Spinal cord (tissue), 10 donors: Measurements from ENCODE around the gene EXOSC5. TPM values are rescaled to one million over a fixed set of nuclear protein-coding genes. Genes with fewer than 3 reads are reported as not detected.
"Not testable (repeated sequence)": the region's sequence is repeated elsewhere in the genome, so short reads cannot be mapped to it uniquely, and the experiment has no call there.

Experiments
- DNase-seq, 6 donors: peaks; one replicate each; pipeline versions ENCODE4 v3.0.0 to v3.0.0-alpha.2; 2013 to 2015; ENCODE audit warnings: low spot score in 6 of 6, low read depth in 4 of 6
- H3K27ac ChIP-seq: one replicate; pipeline ENCODE4 v1.5.1; 2013; ENCODE audit warnings: low read depth, low read length, control low read depth
- H3K27me3 ChIP-seq: one replicate; pipeline ENCODE4 v1.6.1; 2013; ENCODE audit warnings: low read length; ENCODE audit not compliant: control insufficient read depth, insufficient read depth
- H3K36me3 ChIP-seq: one replicate; pipeline ENCODE4 v1.6.1; 2013; ENCODE audit warnings: low read length; ENCODE audit not compliant: control insufficient read depth, insufficient read depth
- H3K4me1 ChIP-seq: one replicate; pipeline ENCODE4 v1.6.1; 2013; ENCODE audit warnings: low read length; ENCODE audit not compliant: control insufficient read depth, insufficient read depth
- H3K4me3 ChIP-seq: one replicate; pipeline ENCODE4 v1.5.1; 2013; ENCODE audit warnings: low read depth, low read length, control low read depth
- H3K9me3 ChIP-seq: one replicate; pipeline ENCODE4 v1.6.1; 2013; ENCODE audit warnings: low read length; ENCODE audit not compliant: control insufficient read depth, insufficient read depth
- WGBS: methylation state at CpG from one replicate; pipeline ENCODE4 v1.1.5; 2013; ENCODE audit warnings: missing lambda C conversion rate; ENCODE audit not compliant: insufficient coverage; 5-methylcytosine and 5-hydroxymethylcytosine counted together
- polyA plus RNA-seq, 2 donors: library from polyadenylated mRNA; unstranded; fragments of 120-200 nt; gene quantifications; one replicate each; pipeline ENCODE4 v1.2.1, GENCODE V29; 2013; ENCODE audit not compliant: insufficient read length in 2 of 2
- total RNA-seq, 2 donors: library from RNA; depleted of rRNA in 1 of 2; stranded (reverse); fragments of 120-200 nt in 1 of 2; fragments of >200 nt in 1 of 2; gene quantifications; one replicate each; pipeline versions ENCODE4 v1.2.3 to v1.2.4, GENCODE V29; 2013 to 2014
- donor health status: healthy.

EXOSC5 gene
- total and polyA plus RNA-seq, 4 donors = 7.7 to 20.5 (median 14.5) TPM

DNA sequence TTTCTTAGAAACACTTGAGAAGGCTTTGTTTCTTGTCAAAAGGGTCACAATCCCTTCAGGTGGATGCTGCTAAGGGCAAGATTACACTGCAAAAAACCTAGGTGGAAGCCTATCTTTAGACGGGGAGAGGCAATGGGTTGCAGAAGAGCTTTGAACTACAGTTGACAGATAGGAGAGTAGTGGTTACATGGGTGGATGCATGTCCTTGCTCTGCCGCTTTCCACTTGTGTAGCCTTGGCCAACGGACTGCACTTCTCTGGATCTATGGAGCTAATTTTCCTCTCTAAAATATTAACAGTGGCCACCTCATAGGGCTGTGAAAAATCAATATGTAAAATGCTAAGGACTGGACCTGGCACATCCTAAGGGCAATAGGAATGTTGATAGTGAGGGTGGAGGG lies 1.4 kb upstream of the EXOSC5 start:
- no peaks in the 10 kb centered on the region for H3K9me3 ChIP-seq
- H3K4me1 ChIP-seq = peaks cover 16% of the 10 kb centered on the region
- H3K36me3 ChIP-seq = peaks cover 8% of the 10 kb centered on the region
- no peak for DNase-seq
- 100% methylated on average over 1 of the region's 3 CpGs for WGBS
- H3K27ac ChIP-seq = no peak overlapping the region
- no peaks in the 10 kb centered on the region for H3K27me3 ChIP-seq
- peak overlapping the region; percentile 98 for H3K4me3 ChIP-seq

DNA sequence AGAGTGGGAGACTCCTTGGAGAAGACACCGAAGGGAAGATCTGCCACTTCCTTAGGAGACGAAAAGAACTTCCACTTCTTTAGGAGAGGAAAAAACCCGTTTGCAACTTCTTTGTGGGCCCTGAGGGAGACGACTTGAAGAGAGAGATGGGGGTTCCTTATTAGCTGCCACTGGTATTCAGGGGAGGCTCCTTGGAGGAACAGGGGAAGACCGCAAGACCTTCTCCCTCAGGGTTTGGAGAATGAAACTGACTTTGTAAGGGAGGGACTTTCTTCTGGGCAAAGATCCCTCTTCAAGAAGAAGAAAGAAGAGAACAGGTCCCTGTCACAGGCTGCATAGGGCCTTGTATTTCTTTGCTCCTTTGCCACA lies 875 bp upstream of the EXOSC5 start:
- no peaks in the 10 kb centered on the region for H3K9me3 ChIP-seq
- H3K36me3 ChIP-seq = peaks cover 8% of the 10 kb centered on the region
- WGBS = 0% methylated on average over 4 of the region's 5 CpGs
- peak overlapping the region; percentile 74 for H3K27ac ChIP-seq
- H3K27me3 ChIP-seq = no peaks in the 10 kb centered on the region
- H3K4me1 ChIP-seq = peaks cover 16% of the 10 kb centered on the region
- DNase-seq = peak in 1 of 6 donors; percentile 9
- peak overlapping the region; percentile 98 for H3K4me3 ChIP-seq

DNA sequence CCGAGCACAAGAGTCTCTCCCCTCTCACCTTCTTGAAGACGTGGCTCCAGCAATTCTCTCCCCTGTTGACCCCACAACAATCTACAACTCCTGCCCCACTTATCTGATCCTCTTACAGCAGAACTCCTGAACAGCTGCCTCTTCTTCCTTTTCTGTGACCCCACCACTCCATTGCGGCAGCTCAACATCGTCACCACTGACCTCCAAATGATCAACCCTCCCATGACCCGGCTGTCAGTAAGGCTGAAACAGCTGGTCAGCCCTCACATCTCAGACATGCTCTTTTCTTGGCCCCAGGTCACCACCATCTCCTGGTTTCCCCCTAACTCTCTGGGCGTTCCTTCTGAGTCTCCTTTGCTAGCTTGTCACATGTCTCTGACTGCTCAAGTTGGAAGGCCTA lies 1.8 kb downstream of the EXOSC5 start:
- H3K9me3 ChIP-seq = no peaks in the 10 kb centered on the region
- no peaks in the 10 kb centered on the region for H3K27me3 ChIP-seq
- peaks cover 30% of the 10 kb centered on the region for H3K36me3 ChIP-seq
- H3K4me3 ChIP-seq = no peak overlapping the region
- H3K27ac ChIP-seq = no peak overlapping the region
- peaks cover 16% of the 10 kb centered on the region for H3K4me1 ChIP-seq
- 81% methylated on average over 6 of the region's 6 CpGs for WGBS
- DNase-seq = no peak

DNA sequence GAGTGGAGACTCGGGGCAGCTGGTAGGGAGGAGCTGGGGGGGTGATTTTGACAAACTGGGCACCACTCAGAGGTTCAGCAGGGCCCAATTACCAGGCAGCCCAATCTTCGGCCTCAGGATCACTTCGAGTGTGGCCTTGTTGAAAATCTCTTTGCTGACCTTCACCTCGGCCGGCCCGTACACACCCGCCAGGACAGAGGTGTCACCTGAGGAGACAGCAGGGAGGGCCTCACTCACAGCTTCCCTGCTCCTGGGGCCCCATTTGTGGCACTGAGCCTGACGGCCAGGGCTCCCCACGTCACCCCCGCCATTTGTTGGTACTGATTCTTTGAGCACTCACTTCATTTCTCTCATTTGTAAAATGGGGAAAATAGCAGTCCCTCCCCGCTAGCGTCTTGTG lies 4.4 kb downstream of the EXOSC5 start:
- H3K27me3 ChIP-seq = no peaks in the 10 kb centered on the region
- no peaks in the 10 kb centered on the region for H3K9me3 ChIP-seq
- peaks cover 51% of the 10 kb centered on the region for H3K36me3 ChIP-seq
- H3K27ac ChIP-seq = no peak overlapping the region
- no peak overlapping the region for H3K4me3 ChIP-seq
- peaks cover 7% of the 10 kb centered on the region for H3K4me1 ChIP-seq
- DNase-seq = no peak
- WGBS = 90% methylated on average over 11 of the region's 12 CpGs

DNA sequence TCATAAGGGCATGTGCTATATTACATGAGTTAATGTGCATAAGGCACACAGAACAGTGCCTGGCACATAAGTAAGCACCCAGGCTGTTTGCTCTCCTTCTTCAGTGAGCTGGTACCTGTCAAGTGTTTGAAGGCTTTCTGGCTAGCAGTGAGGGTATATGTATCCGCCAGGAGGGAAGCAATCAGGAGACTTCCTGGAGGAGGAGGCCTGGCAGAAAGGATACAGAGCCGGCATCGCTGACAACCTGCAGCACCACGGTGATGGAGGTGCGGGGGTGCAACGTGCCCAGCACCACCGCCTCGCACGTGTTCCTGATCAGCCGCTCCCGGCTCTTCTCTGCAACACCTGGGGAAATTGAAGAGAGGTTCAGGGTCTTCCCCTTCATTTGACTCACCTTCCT lies 5.5 kb downstream of the EXOSC5 start:
- WGBS = 94% methylated on average over 10 of the region's 11 CpGs
- H3K36me3 ChIP-seq = peaks cover 61% of the 10 kb centered on the region
- H3K4me1 ChIP-seq = peaks cover 7% of the 10 kb centered on the region
- H3K4me3 ChIP-seq = no peak overlapping the region
- DNase-seq = no peak
- H3K27me3 ChIP-seq = no peaks in the 10 kb centered on the region
- no peak overlapping the region for H3K27ac ChIP-seq
- H3K9me3 ChIP-seq = no peaks in the 10 kb centered on the region

DNA sequence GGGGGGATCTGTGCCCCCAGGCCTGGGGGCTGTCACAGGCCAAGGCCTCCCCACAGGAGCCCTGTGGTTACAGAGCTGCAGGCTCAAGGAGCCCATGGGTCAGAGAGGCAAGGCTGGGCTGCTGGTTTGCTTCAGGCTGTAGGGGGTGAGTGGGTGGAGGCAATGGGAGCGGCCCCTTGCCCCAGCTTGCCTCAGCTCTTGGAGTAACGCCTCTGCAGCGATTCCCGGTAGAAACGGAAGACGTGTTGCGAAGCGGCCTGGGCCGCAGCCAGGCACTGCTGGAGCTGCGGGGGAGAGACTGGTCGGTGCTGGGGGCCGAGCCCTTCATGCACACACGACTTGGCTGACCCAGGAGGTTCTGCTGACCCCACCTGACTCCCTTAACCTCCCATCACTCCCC lies 10.7 kb downstream of the EXOSC5 start:
- H3K4me1 ChIP-seq = no peaks in the 10 kb centered on the region
- peaks cover 85% of the 10 kb centered on the region for H3K36me3 ChIP-seq
- no peaks in the 10 kb centered on the region for H3K27me3 ChIP-seq
- H3K9me3 ChIP-seq = no peaks in the 10 kb centered on the region
- 94% methylated on average over 10 of the region's 13 CpGs for WGBS
- no peak for DNase-seq
- no peak overlapping the region for H3K4me3 ChIP-seq
- H3K27ac ChIP-seq = no peak overlapping the region

DNA sequence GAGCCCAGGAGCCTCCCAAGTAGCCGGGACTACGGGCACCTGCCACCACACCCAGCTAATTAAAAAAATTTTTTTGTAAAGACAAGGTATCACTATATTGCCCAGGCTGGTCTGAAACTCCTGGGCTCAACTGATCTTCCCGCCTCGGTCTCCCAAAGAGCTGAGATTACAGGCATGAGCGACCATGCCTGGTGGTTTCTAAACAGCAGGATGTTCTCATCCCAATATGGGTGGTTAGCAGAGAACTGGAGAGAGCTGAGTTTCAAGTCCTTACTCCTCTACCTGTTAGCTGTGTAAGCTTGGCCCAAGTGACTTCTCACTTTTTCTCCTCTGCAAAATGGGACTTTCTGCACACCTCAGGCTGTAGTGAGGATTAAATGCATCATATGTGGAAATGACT lies 12.8 kb downstream of the EXOSC5 start:
- no CpG with 5 or more reads among the region's 5 CpGs for WGBS
- Histone ChIP-seq H3K36me3 (peaks cover 64% of the 10 kb centered on the region), H3K4me3 (no peak overlapping the region)

DNA sequence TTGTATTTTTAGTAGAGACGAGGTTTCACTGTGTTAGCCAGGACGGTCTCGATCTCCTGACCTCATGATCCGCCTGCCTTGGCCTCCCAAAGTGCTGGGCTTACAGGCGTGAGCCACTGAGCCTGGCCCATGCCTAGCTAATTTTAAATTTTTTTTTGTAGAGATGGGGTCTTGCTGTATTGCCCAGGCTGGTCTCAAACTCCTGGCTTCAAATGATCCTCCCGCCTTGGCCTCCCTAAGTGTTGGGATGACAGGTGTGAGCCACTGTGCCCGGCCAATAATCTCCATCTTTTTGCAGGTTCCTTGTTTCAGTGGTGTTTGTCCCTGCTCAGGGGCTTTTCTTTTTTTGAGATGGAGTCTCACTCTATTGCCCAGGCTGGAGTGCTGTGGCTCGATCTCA lies 15.6 kb downstream of the EXOSC5 start:
- H3K27me3 ChIP-seq, H3K4me3 ChIP-seq, DNase-seq, H3K9me3 ChIP-seq, H3K27ac ChIP-seq: not testable (repeated sequence)
- WGBS = 95% methylated on average over 7 of the region's 8 CpGs
- peaks cover 50% of the 10 kb centered on the region for H3K36me3 ChIP-seq
- H3K4me1 ChIP-seq = peaks cover 14% of the 10 kb centered on the region

More for the DNA sequence above, 12.8 kb downstream of the EXOSC5 start:
- H3K9me3 ChIP-seq = no peaks in the 10 kb centered on the region
- no peaks in the 10 kb centered on the region for H3K27me3 ChIP-seq
- no peak overlapping the region for H3K27ac ChIP-seq
- no peak for DNase-seq
- H3K4me1 ChIP-seq = no peaks in the 10 kb centered on the region

DNA sequence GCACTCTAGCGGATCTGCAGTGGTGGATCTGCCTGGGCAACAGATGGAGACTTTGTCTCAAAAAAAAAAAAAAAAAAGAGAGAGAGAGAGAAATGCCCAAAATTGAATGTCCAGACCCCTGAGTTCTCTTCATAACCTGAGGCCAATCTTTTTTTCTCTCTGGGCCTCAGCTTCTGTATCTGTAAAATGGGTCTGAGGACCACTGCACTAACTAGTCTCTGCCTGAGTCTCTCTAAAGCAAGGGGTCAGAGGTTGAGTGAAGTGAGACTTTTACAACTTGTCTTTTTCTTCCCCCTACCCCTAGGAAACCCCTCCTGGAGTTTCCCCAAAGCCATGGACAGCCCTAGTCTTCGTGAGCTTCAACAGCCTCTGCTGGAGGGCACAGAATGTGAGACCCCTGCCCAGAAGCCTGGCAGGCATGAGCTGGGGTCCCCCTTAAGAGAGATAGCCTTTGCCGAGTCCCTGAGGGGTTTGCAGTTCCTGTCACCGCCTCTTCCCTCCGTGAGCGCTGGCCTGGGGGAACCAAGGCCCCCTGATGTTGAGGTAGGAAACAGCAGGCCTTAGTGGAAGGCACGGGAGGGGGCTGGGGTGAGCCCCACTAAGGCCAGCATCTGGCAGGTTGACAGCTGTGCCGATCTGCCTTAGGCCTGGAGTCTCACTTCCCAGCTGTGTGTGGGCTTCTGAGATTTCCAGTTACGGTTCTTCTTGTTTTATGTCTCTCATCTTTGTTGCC lies 19.0 kb downstream of the EXOSC5 start:
- Histone ChIP-seq H3K9me3 (no peaks in the 10 kb centered on the region), H3K4me3 (no peak overlapping the region), H3K36me3 (peaks cover 22% of the 10 kb centered on the region), H3K4me1 (peaks cover 41% of the 10 kb centered on the region), H3K27me3 (no peaks in the 10 kb centered on the region), H3K27ac (no peak overlapping the region)
- DNase-seq = peak in 1 of 6 donors; percentile 9
- 27% methylated on average over 9 of the region's 9 CpGs for WGBS

DNA sequence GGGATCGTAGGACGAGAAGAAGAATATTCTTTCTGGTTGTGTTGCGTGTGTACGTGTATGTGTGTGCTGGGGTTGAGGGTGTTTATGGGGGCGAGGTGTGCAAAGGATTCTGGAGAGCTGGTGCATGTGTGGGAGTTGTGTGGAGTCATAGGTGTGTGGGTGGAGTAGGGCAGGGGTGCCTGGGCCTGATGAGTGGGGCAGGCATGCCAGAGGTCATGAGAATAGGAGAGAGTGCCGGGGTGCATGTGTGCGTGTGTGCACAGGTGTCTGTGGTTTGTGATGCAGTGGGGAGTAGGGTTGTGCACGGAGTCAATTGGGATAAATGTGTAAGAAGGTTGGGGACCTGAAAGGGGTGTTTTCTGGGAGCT lies 20.2 kb downstream of the EXOSC5 start:
- peak overlapping the region; percentile 35 for H3K4me3 ChIP-seq
- no peaks in the 10 kb centered on the region for H3K9me3 ChIP-seq
- H3K27ac ChIP-seq = no peak overlapping the region
- 46% methylated on average over 8 of the region's 8 CpGs for WGBS
- DNase-seq = no peak
- H3K36me3 ChIP-seq = peaks cover 13% of the 10 kb centered on the region
- no peaks in the 10 kb centered on the region for H3K27me3 ChIP-seq
- peaks cover 41% of the 10 kb centered on the region for H3K4me1 ChIP-seq
